HG03442 (cell line): ENCODE data around the gene MTMR4.
"Not testable (repeated sequence)": the region's sequence is repeated elsewhere in the genome, so short reads cannot be mapped to it uniquely, and the experiment has no call there.

Experiments used
- ATAC-seq: cut with Tn5 transposase; IDR thresholded peaks from one replicate; pipeline ENCODE4 v1.9.1; 2021; ENCODE audit warnings: mild to moderate bottlenecking, moderate library complexity; ENCODE audit not compliant: unreplicated experiment

MTMR4 gene

GRCh38 chr17:58493506-58493905, 20.9 kb downstream of the MTMR4 start:
- ATAC-seq: no peak

GRCh38 chr17:58492238-58493121, 22.0 kb downstream of the MTMR4 start:
- no peak for ATAC-seq

DNA sequence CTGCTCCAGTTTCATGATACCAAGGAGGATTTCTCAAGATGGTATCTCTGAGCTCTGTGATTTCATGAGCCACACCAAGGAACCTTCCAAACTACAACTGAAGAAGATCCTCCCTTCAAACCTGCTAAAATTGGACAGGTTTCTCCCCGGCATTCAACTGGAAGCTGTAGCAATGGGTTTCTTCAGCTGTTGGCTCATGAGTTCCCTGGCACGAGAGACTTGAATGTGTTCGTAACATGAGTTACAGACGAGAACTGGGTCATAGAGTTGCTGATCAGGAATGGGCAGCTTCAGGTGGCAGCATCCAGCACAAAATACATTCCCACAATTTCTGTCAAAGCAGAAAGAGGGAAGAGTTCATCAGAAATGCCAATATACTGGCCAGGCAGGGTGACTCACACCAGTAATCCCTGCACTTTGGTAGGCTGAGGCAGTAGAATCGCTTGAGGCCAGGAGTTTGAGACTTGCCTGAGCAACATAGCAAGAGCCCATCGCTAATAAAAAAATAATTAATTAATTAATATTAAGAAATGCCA, 22.9 kb downstream of the MTMR4 start:
- ATAC-seq: no peak

DNA sequence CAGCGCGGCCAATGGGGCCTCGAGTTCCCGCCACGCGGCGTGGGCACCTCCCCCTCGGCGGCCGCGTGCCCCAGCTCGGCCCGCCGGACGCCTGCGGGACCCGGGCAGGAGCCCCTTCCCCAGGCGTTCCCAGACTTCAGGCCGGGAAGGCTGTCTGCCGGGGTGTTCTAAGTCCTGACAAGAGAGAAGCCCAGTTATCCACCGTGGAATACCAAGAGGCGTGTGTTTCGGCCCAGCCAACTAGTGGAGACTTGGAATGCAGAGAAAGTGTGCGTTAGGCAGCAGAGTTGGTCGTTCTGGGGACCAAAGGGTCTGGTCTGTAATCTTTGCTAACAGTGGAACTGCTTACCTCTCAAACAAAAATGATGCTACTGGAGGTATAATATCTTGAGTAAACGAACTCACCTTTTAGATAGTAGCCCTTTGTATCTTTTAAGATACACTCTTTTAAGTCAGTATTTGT, 26.0 kb downstream of the MTMR4 start:
- ATAC-seq: no peak

- no peak for ATAC-seq
These were observed 26.6 kb downstream of the MTMR4 start, which contains the start of gene HSF5 for GRCh38 chr17:58487589-58488427. HSF5 (minus strand) TSS chr17:58488408; CDS start chr17:58488274, 134 bp downstream.

- no peak for ATAC-seq
These were observed 29.8 kb downstream of the MTMR4 start for GRCh38 chr17:58484600-58484999.

GRCh38 chr17:58481798-58482197, 32.6 kb downstream of the MTMR4 start:
- ATAC-seq: not testable (repeated sequence)

GRCh38 chr17:58480090-58480489, 34.3 kb downstream of the MTMR4 start:
- ATAC-seq: no peak

DNA sequence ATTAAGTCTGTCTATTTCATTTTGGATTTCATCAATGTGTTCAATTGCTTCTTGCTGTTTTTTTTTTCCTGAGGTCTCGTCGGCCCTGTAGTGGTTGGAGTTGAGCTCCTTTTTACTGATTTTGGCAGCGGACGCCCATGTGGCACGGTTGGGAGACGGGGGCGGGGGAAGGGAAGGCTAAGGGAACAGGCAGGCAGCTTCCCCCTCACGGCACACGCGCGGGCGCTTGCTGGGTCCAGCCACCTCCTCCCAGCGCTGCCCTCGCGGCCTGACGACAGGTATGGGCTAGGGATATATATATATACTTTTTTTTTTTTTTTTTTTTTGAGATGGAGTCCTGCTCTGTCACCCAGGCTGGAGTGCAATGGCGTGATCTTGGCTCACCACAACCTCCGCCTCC, 37.6 kb downstream of the MTMR4 start:
- ATAC-seq: no peak

DNA sequence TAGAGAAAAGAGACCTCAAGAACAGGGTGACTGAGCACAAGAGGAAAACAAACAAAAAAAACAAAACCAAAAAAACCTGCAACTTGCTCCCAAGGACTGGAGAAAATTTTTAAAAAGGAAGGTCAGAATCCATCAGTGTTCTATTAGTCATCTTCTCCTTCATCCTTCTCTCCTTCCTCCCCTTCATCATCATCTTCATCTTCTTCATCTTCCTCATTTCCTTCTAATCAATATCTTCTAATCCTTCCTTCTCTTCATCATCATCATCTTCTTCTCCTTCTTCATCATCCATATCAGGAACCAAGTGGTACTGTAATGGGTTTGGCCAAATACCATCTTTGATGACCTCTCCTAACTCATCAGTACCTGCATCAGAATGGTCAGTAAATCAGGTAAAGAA, 38.5 kb downstream of the MTMR4 start:
- no peak for ATAC-seq

- ATAC-seq: no peak
These were observed 44.1 kb downstream of the MTMR4 start for GRCh38 chr17:58470356-58470755.

- ATAC-seq: no peak
These were observed 45.5 kb downstream of the MTMR4 start for GRCh38 chr17:58468944-58469343.

- ATAC-seq: no peak
These were observed 58.9 kb downstream of the MTMR4 start for GRCh38 chr17:58455491-58455890.

- no peak for ATAC-seq
These were observed 61.7 kb downstream of the MTMR4 start for GRCh38 chr17:58452738-58453137.

GRCh38 chr17:58447039-58447975, 67.1 kb downstream of the MTMR4 start:
- no peak for ATAC-seq

DNA sequence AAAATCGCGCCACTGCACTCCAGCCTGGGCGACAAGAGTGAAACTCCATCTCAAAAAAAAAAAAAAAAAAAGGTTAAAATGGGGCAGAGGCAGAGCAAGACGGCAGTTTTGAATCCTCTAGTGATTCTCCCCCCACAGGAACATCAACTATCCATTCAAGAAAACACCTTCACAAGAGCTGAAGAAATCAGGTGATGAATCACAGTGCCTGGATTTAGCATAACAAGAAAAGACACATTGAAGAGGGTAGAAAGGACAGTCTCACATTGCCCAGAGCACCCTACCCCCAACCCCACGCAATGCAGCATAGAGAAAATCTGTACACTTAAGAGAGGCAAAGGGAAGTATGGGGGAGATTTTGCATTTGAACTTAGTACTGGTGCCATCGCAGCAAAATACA, 68.4 kb downstream of the MTMR4 start:
- ATAC-seq: no peak
